ENCODE results near the gene FBF1. TPM values are rescaled to one million over a fixed set of nuclear protein-coding genes. Genes with fewer than 3 reads are reported as not detected.
"Not testable (repeated sequence)": the region's sequence is repeated elsewhere in the genome, so short reads cannot be mapped to it uniquely, and the experiment has no call there.

The FBF1 gene
- total RNA-seq, 1 experiment from 2014 or later, result 33.6 TPM

DNA sequence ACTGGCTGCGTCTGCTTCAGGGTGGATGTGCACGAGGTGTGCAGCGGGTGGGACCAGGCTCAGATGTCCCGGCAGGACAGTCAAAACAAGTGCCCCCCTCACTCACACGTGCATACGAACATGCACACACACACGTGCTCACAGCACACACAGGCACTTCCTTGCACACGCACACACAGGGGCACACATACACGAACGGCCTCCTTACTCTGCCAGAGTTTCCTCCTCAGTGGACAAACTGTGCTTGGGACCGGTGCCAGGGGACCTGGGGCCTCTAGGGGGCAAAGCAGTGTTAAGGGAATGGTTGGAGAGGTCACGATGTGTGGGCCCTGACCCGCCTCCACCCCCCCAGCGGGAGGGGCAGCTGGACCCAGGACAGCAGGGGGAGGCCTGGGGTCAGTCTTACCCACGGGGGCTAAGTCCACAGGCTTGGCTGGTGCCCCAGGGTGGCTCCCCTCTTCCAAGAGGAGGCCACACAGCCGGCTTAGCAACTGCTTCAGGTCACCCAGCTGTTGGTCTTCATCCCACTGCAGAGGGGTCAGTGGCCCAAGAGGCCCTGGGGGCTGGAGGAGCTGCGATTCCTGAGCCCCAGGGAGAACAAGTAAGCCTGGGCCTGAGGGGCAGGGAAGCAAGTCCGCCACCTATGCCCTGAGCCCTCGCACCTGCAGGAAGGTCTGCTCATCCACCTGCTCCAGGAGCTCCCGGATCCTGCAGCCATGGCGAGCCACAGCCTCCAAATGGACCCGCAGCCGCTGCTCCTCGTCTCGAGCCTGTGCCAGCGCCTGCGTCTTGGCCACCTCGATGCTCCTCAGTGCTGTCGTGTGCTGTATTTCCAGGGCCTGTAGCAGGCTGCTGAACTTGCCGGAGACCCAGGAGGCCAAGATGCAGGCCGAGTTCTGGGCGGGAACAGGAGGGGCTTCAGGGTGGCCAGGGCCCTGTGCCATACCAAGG is 49.0 kb downstream of the FBF1 start:
- H3K27me3 Mint-ChIP-seq (ENCODE audit: unreplicated experiment), result no peaks in the 10 kb centered on the region
- no peak overlapping the region for H3K27ac Mint-ChIP-seq (ENCODE audit: unreplicated experiment)
- intact Hi-C loops (cut with micrococcal nuclease; ENCODE audit: unreplicated experiment), result no loop called here
- no peak overlapping the region for H3K4me3 Mint-ChIP-seq (ENCODE audit: low read depth, unreplicated experiment)
- H3K36me3 Mint-ChIP-seq (ENCODE audit: insufficient read depth, unreplicated experiment), result peaks cover 32% of the 10 kb centered on the region
- DNase-seq, result no peak
- TF ChIP-seq, protein P1, sequence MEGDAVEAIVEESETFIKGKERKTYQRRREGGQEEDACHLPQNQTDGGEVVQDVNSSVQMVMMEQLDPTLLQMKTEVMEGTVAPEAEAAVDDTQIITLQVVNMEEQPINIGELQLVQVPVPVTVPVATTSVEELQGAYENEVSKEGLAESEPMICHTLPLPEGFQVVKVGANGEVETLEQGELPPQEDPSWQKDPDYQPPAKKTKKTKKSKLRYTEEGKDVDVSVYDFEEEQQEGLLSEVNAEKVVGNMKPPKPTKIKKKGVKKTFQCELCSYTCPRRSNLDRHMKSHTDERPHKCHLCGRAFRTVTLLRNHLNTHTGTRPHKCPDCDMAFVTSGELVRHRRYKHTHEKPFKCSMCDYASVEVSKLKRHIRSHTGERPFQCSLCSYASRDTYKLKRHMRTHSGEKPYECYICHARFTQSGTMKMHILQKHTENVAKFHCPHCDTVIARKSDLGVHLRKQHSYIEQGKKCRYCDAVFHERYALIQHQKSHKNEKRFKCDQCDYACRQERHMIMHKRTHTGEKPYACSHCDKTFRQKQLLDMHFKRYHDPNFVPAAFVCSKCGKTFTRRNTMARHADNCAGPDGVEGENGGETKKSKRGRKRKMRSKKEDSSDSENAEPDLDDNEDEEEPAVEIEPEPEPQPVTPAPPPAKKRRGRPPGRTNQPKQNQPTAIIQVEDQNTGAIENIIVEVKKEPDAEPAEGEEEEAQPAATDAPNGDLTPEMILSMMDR (IDR thresholded peaks at IDR 0.05; ENCODE audit: unreplicated experiment), result no peak
- CTCF ChIA-PET, result interaction anchor here (0.6 kb wide), 1 partner anchor 104 kb away, joined by 3 read pairs; no protein-coding TSS in a partner anchor
- no TSS peak for BruUV-seq (replicated peaks)
- H3K9me3 Mint-ChIP-seq (ENCODE audit: low read depth, unreplicated experiment), result no peaks in the 10 kb centered on the region
- H3K4me1 Mint-ChIP-seq (ENCODE audit: low read depth, unreplicated experiment), result peaks cover 12% of the 10 kb centered on the region

- CTCF ChIA-PET, result no interaction called here
- BruUV-seq (replicated peaks), result no TSS peak
- TF ChIP-seq, protein P1 (IDR thresholded peaks at IDR 0.05; ENCODE audit: unreplicated experiment), result no peak
- Mint-ChIP-seq H3K27ac (ENCODE audit: unreplicated experiment) (no peak overlapping the region), H3K9me3 (ENCODE audit: low read depth, unreplicated experiment) (no peaks in the 10 kb centered on the region), H3K4me3 (ENCODE audit: low read depth, unreplicated experiment) (no peak overlapping the region), H3K4me1 (ENCODE audit: low read depth, unreplicated experiment) (peaks cover 12% of the 10 kb centered on the region), H3K27me3 (ENCODE audit: unreplicated experiment) (no peaks in the 10 kb centered on the region), H3K36me3 (ENCODE audit: insufficient read depth, unreplicated experiment) (peaks cover 25% of the 10 kb centered on the region)
- intact Hi-C loops (cut with micrococcal nuclease; ENCODE audit: unreplicated experiment), result no loop called here
- no peak for DNase-seq
Measured at GRCh38 chr17:75891022-75891604, 49.7 kb downstream of the FBF1 start.

DNA sequence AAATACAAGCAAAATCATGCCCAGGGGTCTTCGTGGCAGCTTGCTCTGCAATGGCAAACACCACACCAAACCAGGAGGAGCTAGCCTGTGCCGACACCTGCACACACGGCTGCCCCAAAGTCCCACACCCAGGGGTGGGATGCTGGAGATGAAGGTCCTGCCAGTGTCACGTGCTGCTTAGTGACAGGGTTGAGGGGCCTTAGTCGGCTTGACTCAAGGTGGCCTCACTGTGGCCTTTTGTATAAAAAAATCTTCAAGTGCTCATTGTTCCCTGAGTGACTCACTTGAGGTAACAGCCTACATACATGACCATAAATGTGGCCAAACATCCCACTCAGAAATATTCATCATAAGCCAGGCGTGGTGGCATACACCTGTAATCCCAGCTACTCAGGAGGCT is 51.4 kb downstream of the FBF1 start:
- TF ChIP-seq, protein P1 (IDR thresholded peaks at IDR 0.05; ENCODE audit: unreplicated experiment), result no peak
- intact Hi-C loops (cut with micrococcal nuclease; ENCODE audit: unreplicated experiment), result loop anchor here (5.0 kb wide), 1 partner anchor 42 kb away; no protein-coding TSS in a partner anchor
- Mint-ChIP-seq H3K4me1 (ENCODE audit: low read depth, unreplicated experiment) (no peaks in the 10 kb centered on the region), H3K4me3 (ENCODE audit: low read depth, unreplicated experiment) (no peak overlapping the region), H3K27ac (ENCODE audit: unreplicated experiment) (no peak overlapping the region), H3K9me3 (ENCODE audit: low read depth, unreplicated experiment) (no peaks in the 10 kb centered on the region), H3K27me3 (ENCODE audit: unreplicated experiment) (no peaks in the 10 kb centered on the region), H3K36me3 (ENCODE audit: insufficient read depth, unreplicated experiment) (peaks cover 22% of the 10 kb centered on the region)
- CTCF ChIA-PET, result interaction anchor here (0.9 kb wide), 1 partner anchor 15 kb away, joined by 9 read pairs; the partner anchor contains the start of gene MRPL38
- no peak for DNase-seq
- TSS peak; percentile 48 for BruUV-seq (replicated peaks)

DNA sequence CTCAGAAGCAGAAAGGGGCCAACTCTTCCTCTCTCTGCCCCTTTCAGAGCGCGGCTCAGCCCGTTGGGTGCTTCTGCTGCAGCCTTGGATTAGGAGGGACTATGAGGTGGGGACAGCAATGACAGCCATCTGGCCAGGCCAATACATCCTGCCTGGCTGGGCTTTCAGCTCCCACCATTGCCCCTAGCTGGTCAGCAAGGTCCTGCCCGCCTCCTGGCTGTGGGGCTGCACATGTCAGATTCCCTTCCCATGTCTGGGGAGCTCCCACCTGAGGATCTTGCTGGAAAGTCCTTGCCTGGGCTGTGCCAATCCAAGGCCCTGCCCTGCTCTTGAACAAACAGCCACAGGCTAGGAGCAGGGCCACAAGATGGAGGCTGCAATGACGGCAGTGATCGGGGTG is 52.4 kb downstream of the FBF1 start:
- no peaks in the 10 kb centered on the region for H3K27me3 Mint-ChIP-seq (ENCODE audit: unreplicated experiment)
- BruUV-seq (replicated peaks), result no TSS peak
- H3K4me1 Mint-ChIP-seq (ENCODE audit: low read depth, unreplicated experiment), result no peaks in the 10 kb centered on the region
- no peak overlapping the region for H3K27ac Mint-ChIP-seq (ENCODE audit: unreplicated experiment)
- peaks cover 22% of the 10 kb centered on the region for H3K36me3 Mint-ChIP-seq (ENCODE audit: insufficient read depth, unreplicated experiment)
- TF ChIP-seq, protein P1 (IDR thresholded peaks at IDR 0.05; ENCODE audit: unreplicated experiment), result no peak
- no peaks in the 10 kb centered on the region for H3K9me3 Mint-ChIP-seq (ENCODE audit: low read depth, unreplicated experiment)
- DNase-seq, result no peak
- CTCF ChIA-PET, result no interaction called here
- no peak overlapping the region for H3K4me3 Mint-ChIP-seq (ENCODE audit: low read depth, unreplicated experiment)
- intact Hi-C loops (cut with micrococcal nuclease; ENCODE audit: unreplicated experiment), result loop anchor here (5.0 kb wide), 1 partner anchor 41 kb away; no protein-coding TSS in a partner anchor

GRCh38 chr17:75885860-75886259 is 55.0 kb downstream of the FBF1 start:
- peaks cover 14% of the 10 kb centered on the region for H3K36me3 Mint-ChIP-seq (ENCODE audit: insufficient read depth, unreplicated experiment)
- not testable (repeated sequence) for H3K27me3 Mint-ChIP-seq (ENCODE audit: unreplicated experiment); H3K4me3 Mint-ChIP-seq (ENCODE audit: low read depth, unreplicated experiment); H3K4me1 Mint-ChIP-seq (ENCODE audit: low read depth, unreplicated experiment); H3K9me3 Mint-ChIP-seq (ENCODE audit: low read depth, unreplicated experiment); BruUV-seq (replicated peaks); H3K27ac Mint-ChIP-seq (ENCODE audit: unreplicated experiment); DNase-seq
- CTCF ChIA-PET, result interaction anchor here (0.6 to 1.1 kb wide), 3 partner anchors 10 to 83 kb away, joined by 4 to 10 read pairs (median 7); no protein-coding TSS in a partner anchor
- intact Hi-C loops (cut with micrococcal nuclease; ENCODE audit: unreplicated experiment), result loop anchor here (5.0 kb wide), 1 partner anchor 39 kb away; no protein-coding TSS in a partner anchor

All from Calu3 (cell line).